ENCODE measurements around the gene KIAA1217. TPM values are rescaled to one million over a fixed set of nuclear protein-coding genes. Genes with fewer than 3 reads are reported as not detected.

KIAA1217 gene
- total RNA-seq, 4 donors from 2014 or later: 67.3 to 104 (median 89.8) TPM

DNA sequence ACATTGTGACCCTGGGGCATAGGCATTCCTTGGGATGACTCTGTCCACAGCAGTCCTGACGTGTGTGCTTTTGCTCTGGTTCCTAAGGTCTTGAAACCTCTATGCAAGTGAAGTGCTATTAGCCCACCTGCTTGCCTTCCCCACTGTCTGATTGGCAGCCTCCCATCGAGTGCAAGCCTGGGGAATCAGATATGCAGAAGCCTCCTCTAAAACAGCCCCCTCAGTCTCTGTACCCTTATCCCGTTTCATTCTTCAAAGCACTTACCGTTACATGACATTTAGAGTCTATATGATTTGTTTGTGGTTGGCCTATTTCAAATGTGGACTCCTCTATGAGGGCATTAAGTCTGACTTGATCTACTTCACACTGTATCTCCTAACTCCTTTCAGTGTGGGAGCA, 4.3 kb downstream of the KIAA1217 start:
- Histone ChIP-seq H3K36me3 (no peaks in the 10 kb centered on the region), H3K27ac (peak overlapping the region; percentile 26 to 99 (median 94)), H3K4me3 (replicated peaks in 1 of 3) (peak overlapping the region in 1 of 3 donors; percentile 5), H3K27me3 (no peaks in the 10 kb centered on the region), H3K9me3 (no peaks in the 10 kb centered on the region), H3K4me1 (peaks cover 74 to 77% of the 10 kb centered on the region in 2 donors)
- WGBS, 2 donors: 78 to 85% methylated on average over 4 of the region's 4 CpGs
- TF ChIP-seq, protein P1, sequence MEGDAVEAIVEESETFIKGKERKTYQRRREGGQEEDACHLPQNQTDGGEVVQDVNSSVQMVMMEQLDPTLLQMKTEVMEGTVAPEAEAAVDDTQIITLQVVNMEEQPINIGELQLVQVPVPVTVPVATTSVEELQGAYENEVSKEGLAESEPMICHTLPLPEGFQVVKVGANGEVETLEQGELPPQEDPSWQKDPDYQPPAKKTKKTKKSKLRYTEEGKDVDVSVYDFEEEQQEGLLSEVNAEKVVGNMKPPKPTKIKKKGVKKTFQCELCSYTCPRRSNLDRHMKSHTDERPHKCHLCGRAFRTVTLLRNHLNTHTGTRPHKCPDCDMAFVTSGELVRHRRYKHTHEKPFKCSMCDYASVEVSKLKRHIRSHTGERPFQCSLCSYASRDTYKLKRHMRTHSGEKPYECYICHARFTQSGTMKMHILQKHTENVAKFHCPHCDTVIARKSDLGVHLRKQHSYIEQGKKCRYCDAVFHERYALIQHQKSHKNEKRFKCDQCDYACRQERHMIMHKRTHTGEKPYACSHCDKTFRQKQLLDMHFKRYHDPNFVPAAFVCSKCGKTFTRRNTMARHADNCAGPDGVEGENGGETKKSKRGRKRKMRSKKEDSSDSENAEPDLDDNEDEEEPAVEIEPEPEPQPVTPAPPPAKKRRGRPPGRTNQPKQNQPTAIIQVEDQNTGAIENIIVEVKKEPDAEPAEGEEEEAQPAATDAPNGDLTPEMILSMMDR (IDR thresholded peaks at IDR 0.05): no peak
- TF ChIP-seq POLR2A (IDR thresholded peaks at IDR 0.05): no peak
- intact Hi-C loops (cut with DNase I): no loop called here
- DNase-seq: no peak

DNA sequence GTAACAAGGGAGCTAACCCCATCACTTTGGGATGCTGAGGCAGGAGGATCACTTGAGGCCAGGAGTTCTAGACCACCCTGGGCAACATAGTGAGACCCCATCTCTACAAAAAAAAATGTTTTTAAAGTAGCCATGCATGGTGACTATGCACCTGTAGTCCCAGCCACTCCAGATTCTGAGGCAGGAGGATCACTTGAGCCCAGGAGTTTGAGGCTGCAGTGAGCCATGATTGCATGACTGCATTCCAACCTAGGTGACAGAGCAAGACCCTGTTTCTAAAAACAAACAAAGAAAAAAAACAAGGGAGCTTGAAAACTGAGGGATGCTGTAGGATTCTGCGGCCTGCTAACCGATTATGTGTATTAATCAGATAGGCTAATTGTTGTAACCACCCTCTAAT, 4.9 kb downstream of the KIAA1217 start:
- intact Hi-C loops (cut with DNase I): no loop called here
- peak overlapping the region; percentile 60 to 99 (median 94) for H3K27ac ChIP-seq
- DNase-seq: peak; percentile 65 to 67
- no peaks in the 10 kb centered on the region for H3K9me3 ChIP-seq
- H3K36me3 ChIP-seq: no peaks in the 10 kb centered on the region
- TF ChIP-seq POLR2A (IDR thresholded peaks at IDR 0.05): no peak
- TF ChIP-seq, protein P1 (IDR thresholded peaks at IDR 0.05): no peak
- no peak overlapping the region for H3K4me3 ChIP-seq (replicated peaks in 1 of 3)
- WGBS, 2 donors: 56 to 69% methylated on average over 2 of the region's 2 CpGs
- H3K27me3 ChIP-seq: no peaks in the 10 kb centered on the region
- H3K4me1 ChIP-seq: peaks cover 74 to 75% of the 10 kb centered on the region in 2 donors

DNA sequence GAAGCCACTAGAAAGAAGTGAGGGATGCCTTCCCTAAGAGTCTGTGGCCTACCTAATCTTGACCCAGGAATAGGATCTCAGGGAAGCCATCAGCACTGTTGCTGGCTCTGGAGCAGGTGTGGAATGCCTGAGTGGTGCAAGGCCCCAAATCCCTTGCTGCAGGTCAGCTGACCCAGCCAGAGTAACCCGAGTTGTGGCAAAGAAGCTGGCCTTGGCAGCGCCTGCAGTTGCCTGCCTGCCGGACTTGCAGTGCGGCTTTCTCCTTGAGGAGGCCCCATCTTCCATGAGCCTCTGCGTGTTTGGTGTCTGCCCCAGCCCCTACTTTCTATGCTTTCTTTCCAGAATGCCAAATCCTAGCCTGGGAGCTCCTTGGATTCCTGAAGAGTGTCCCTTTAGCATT, 5.8 kb downstream of the KIAA1217 start:
- H3K36me3 ChIP-seq: peaks cover 0 to 2% of the 10 kb centered on the region in 2 donors
- no peaks in the 10 kb centered on the region for H3K9me3 ChIP-seq
- peak; percentile 74 to 76 for DNase-seq
- 36 to 73% methylated on average over 4 to 5 of the region's 5 CpGs for WGBS, 2 donors
- intact Hi-C loops (cut with DNase I): no loop called here
- no peak overlapping the region for H3K4me3 ChIP-seq (replicated peaks in 1 of 3)
- H3K4me1 ChIP-seq: peaks cover 74 to 75% of the 10 kb centered on the region in 2 donors
- no peaks in the 10 kb centered on the region for H3K27me3 ChIP-seq
- H3K27ac ChIP-seq: peak overlapping the region; percentile 60 to 99 (median 94)
- TF ChIP-seq, protein P1 (IDR thresholded peaks at IDR 0.05): no peak
- TF ChIP-seq POLR2A (IDR thresholded peaks at IDR 0.05): no peak

DNA sequence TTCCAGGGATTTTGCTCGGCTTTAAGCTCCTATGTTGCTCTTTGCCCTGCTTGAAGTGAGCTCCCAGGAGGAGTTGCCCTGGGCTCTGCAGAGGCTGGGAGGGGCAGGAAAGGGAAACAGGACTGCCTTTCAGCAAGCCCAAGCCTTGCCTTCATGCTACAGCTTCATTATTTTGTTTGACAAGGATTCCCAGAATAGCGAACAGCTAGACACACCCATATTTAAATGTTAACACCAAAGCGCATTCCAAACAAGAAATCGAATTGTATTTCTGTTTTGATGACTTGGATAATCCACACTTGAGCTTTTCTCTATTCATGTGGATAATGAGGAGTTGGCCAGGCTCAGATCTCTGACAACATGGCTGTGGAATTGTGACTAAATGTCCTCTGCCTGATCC, 6.3 kb downstream of the KIAA1217 start:
- H3K27ac ChIP-seq: peak overlapping the region; percentile 60 to 99 (median 94)
- no peaks in the 10 kb centered on the region for H3K9me3 ChIP-seq
- H3K27me3 ChIP-seq: no peaks in the 10 kb centered on the region
- 25 to 28% methylated on average over 4 of the region's 4 CpGs for WGBS, 2 donors
- peak in 1 of 2 donors; percentile 32 for DNase-seq
- TF ChIP-seq, protein P1 (IDR thresholded peaks at IDR 0.05): no peak
- peak in 1 of 2 donors; percentile 25 for TF ChIP-seq POLR2A (IDR thresholded peaks at IDR 0.05)
- no peak overlapping the region for H3K4me3 ChIP-seq (replicated peaks in 1 of 3)
- peaks cover 71 to 74% of the 10 kb centered on the region in 2 donors for H3K4me1 ChIP-seq
- intact Hi-C loops (cut with DNase I): no loop called here
- peaks cover 0 to 7% of the 10 kb centered on the region in 2 donors for H3K36me3 ChIP-seq

DNA sequence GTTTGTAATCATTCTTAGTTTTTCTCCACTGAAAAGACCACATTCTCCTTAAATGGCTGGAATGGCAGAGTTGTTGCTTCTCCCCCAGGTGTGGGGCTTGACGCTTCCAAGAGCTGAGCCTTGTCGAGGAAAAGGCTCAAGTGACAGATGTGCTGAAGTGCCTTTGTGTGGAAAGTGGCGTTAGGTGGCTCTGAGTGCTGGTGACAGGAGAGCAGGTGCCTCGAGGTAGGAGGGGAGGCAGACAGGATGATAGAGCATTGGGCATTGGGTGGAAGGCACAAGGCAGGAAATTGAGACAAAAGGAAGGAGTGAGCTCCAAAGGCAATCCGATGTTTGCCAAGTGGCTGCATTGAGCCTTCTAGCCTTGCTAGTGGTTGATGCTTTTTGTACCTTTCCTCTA, 6.7 kb downstream of the KIAA1217 start:
- peak in 1 of 2 donors; percentile 9 for DNase-seq
- 37 to 42% methylated on average over 5 of the region's 5 CpGs for WGBS, 2 donors

More for the DNA sequence above, 6.7 kb downstream of the KIAA1217 start:
- H3K4me3 ChIP-seq (replicated peaks in 1 of 3): no peak overlapping the region
- H3K36me3 ChIP-seq: peaks cover 0 to 7% of the 10 kb centered on the region in 2 donors
- H3K27me3 ChIP-seq: no peaks in the 10 kb centered on the region
- intact Hi-C loops (cut with DNase I): no loop called here
- peaks cover 67 to 69% of the 10 kb centered on the region in 2 donors for H3K4me1 ChIP-seq
- H3K27ac ChIP-seq: peak overlapping the region; percentile 60 to 99 (median 94)
- TF ChIP-seq, protein P1 (IDR thresholded peaks at IDR 0.05): no peak
- no peak for TF ChIP-seq POLR2A (IDR thresholded peaks at IDR 0.05)
- no peaks in the 10 kb centered on the region for H3K9me3 ChIP-seq

Measured in thyroid gland (tissue), 4 donors.